Stimulated activated CD4-positive, alpha-beta T cell treated with anti-CD3 and anti-CD28 coated beads, Interleukin-1b, Interleukin-23, amount 100 ng/mL, for 1 hour (primary cell): ENCODE results near the gene HEPACAM2.

Experiments
- DNase-seq, 2 donors: peaks; one replicate each; pipeline ENCODE4 v3.0.0-alpha.2; 2020; ENCODE audit warnings: low read depth in 2 of 2

HEPACAM2 gene

DNA sequence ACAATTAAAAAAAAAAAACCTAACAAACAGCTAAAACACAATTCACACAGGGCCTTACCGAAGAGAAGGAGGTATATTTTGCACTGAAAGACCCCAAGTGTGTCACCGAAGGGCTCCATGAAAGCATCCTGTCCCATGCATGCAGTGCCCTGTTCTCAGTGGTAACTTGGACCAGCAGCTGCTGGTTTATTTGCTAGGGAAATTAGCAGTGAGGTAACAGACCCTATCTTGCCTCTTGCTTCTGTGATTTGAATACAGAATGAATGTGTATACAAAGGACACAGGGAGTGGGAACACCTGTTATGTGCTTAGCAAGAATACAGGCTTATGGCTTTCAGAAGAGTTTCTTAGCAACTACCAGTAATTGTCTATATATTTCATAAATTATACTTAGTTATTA, at the start of gene HEPACAM2:
Gene HEPACAM2, minus strand, starts transcription at position 160 of the 400 bp plus-strand sequence.
- no peak for DNase-seq

DNA sequence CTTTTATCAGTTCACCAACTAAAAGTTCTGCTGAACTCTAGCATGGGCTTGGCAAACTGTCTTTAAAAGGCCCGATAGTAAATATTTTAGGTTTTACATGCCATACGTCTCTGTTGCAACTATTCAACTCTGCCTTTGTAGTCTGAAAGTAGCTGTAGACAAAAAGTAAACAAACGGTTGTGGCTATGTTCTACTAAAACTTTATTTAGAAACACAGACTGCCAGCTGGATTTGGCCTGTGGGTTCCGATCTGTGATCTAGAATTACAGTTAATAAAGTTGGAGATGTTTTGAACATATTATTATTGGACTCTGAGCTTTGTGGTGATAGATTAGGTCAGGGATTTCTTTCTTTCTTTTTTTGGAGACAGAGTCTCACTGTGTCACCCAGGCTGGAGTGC, 39.0 kb upstream of the HEPACAM2 start:
- no peak for DNase-seq

DNA sequence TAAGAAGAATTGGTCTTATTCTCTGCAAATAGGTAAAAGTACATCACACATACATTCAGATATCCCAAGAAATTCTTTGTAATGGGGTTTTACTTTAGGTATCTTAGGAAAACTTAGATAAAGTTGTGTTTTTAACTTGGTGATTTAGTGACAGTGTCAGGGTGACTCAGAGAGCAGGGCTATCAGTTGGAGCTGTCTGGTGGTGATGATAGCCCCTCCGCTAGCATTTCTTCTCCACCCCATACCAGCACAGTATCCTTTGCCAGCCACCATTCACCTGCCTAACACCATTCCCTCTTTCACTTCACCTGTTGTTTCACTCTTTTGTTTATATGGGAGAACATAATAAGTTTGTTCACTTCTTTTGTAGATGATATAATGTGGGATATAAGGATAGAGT, 36.3 kb upstream of the HEPACAM2 start:
- no peak for DNase-seq

DNA sequence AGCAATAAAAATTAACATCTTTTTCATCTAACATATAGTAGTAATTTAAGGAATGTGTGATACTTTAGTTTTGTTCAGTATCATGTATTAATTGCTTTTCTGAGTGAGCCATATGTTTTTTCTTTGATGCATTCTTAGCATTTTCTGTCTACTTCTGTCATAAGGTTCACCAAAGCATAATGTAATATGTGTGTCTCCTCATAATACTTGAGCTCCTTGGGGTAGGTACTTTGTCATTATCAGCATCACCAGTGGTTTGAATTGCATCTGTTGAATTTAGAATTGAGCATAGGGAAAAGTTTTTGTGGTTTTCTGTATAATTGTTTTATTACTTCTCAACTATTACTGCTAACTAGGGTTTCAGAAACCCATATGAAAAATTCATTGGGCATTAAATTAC, 32.4 kb upstream of the HEPACAM2 start:
- DNase-seq = no peak

DNA sequence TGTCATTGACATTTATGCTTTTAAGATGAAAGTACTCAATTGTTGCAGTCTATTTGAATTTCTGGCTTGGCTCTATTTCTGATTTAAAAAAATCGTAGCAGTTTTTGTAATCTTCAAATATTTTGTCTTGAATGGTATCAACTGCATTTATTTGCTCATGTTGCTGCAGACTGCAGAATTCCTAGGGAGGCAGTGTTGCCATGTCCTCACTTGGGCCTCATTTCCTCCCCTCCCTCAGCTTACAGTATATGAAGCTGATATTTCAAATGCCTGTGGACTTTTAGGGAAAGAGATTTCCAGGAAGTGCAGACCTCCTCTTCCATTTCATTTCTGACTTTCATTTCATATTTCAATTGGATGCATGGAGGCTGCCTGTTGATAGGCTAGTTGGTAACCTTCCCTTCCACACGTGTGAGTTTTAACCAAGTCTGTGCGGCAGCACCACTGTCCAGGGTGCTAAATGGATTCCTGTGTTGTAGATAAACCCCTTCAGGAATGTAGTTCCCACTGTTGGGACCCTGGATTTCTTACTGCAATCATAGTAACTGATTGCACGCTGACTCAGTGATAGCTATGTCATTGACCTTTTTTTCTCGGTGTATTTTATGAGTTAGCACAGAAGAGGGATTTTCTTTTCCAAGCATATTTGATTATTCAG, 23.4 kb upstream of the HEPACAM2 start:
- DNase-seq = no peak

DNA sequence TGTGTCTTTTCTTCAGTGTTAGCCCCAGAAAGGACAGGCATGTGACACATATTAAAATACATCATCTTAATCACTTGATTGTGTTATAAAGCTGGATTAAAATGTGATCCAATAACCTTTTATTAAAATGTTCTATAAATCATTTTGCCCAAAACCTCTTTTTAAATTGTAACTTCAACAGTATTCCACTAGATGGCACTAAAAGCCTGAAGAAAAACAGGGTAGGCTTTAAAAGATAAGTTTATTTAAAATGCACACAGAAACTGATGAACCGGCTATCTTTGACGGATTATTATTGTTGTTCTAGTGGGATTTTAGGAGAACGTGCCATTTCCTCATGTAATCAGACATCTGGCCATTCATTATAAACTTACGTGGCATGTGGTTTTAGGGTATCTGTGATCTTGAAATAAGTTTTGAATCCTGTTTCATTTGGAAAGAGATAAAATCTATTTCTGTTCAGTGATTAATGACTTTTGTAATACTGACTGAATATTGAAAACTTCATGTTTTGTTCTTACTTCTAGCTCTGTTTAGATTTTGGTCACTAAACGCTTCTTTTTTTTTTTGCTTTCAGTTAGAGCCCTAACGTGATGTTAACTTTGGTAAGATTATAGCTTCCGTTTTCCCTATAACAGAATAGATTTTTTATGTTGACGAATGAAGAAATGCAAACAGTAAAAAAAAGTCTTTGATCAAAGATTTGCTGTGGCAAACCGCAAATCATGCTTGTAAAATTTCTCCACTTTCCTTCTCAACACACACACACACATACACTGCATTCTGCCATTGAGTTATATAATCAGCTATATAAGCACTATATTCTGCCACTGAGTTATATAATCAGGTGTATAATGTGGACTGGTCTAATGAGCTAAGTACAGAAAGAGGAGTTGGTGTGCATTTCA, 19.5 kb upstream of the HEPACAM2 start:
- no peak for DNase-seq

DNA sequence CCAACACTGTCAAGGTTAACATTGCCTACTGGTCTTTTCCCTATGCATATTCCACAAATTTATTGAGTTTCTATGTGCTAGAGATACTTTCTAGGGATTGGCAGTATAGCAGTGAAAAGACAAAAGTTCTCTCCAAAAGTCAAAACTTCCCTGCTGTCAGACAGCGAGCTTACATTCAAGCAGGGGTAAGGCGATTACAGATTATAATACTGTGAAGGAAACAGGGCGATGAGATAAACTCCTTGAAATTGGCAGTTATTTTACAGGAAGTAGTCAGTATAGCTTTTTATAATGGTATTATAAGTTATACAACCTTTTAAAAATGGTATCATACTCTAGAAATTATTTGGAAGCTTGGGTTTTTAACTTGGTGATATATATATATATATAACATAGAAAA, 15.8 kb upstream of the HEPACAM2 start:
- no peak for DNase-seq

DNA sequence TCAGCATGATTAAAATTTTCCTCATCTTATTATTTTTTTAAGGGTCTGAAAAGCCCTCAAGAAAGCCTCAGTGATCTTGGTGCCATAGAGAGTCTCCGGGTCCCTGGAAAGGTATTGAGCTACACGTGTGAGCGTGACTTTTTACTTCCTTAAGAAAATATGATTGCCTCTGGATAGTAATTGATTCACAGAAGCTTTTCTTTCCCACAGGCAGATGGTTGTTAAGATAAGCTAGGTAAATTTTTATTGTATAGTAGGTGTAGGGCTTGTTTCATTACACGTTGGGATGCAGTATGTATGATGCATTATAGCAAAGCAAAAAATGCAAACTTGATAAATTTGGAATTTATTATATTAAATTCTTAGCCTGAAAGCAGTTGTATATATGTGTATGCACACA, 13.6 kb upstream of the HEPACAM2 start:
- DNase-seq = no peak

DNA sequence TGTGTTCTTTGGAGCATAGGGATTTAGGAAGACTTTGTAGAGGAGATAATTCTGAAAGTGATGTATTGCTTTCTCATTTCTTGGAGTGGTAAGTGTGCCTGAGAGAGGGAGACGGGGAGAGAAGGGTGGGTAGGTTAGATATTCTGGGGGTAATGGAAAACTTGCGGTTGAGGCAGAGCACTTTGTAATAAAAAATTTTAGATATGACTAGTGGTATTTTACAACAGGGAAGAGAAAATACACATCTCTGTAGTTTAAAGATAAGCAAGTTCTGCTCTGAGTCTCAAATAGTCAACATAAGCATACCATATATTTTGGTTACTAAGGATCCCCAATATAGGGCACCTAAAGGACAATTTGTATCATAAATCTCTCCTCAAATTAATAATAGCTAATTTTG, 12.5 kb upstream of the HEPACAM2 start:
- no peak for DNase-seq

DNA sequence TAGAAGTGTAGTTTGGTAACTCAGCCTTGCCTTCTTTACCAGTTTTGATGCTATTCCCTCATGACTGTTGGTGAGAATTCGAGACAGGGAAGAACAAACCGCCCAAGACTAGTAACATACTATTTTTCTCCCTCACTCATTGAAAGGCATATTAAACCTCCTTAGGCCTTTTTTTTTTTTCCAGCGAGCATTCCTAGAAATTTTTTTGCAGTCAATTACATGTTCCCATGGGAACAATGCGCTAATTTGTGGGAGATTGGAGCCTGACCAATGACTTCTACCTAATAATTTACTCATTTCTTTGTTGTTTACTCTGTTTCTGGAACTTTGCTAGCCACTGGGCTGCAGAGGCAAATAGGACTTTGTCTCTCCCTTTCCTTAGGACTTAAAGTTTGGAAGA, 11.9 kb upstream of the HEPACAM2 start:
- DNase-seq = no peak

DNA sequence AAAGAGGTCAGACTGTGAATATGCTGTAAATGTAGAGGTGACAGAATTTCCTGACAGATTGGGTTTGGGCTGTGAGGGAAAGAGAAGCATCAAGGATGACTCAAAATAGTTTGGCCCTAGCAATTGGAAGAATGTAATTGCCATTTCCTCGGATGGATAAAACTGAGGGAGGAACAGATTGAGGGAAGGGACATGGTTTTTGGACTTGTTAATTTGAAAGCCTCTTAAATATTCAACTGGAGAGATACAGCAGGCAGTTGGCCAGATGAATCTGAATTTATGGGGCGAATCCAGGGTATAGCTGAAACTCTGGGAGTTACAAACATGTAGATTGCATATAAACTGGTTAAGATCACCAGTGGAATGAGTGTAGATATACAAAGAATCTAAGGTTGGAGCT, 9.3 kb upstream of the HEPACAM2 start:
- no peak for DNase-seq

DNA sequence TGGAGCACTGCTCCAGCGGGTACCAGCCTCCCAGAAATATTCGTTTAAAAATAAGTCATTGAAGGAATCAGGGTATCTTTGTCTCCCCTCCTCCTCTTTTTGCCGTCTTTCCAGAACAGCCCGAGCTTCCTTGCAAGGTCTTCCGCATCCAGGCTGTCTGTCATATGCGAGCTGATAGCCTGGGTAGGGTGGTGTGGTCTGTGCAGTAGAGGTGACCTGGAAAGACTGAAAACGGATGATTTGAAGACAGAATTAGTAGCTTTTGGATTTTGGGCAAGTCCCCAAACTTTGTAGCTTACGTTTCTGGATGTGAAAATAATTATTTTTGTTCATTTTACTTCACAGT, 6.4 kb upstream of the HEPACAM2 start:
- DNase-seq = no peak

DNA sequence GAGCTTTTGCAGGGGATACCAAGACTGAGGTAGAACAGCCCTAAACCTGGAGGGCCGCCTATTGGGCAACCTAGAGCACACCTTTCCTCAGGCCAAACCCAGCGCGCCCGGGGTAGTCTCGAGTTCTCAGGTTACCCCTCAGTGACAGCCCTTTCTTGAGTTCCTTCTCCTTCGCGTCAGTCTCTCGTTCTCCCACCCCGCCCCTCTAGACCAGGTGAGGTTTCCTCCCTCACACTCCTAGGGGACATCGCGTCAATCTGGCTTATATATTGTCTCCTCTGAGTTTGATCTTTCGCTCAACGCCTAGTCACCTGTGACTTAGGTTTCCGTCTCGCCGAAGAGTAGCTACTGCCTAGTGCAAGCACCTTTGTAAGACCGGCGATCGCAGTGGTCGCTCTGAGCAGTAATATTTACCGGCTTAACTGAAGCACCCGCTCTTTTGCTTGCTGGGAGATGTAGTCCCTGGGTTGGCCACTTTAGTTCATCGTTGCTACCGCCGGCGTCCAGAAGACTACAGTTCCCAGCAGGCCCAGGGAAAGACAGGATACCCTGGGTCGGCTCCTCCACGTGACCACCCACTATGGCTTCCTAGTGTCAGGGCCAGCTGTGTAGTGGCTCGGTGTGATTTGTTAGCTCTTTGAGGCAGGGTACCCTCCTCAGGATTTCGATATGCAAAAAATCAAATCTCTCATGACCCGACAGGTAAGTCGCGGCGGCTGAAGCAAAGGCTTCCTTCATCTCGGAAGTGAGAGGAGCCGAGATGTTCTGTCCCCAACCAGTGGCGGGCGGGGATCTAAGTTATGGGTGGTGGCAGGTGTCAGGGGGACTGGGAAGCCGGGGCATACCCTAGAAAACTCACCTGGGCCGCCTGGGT, 5.8 kb upstream of the HEPACAM2 start, which contains the start of gene VPS50:
Gene VPS50, plus strand, starts transcription at position 568 of the 874 bp plus-strand sequence. Its CDS starts 102 bp downstream, at position 670.
- peak; percentile 69 to 74 for DNase-seq

DNA sequence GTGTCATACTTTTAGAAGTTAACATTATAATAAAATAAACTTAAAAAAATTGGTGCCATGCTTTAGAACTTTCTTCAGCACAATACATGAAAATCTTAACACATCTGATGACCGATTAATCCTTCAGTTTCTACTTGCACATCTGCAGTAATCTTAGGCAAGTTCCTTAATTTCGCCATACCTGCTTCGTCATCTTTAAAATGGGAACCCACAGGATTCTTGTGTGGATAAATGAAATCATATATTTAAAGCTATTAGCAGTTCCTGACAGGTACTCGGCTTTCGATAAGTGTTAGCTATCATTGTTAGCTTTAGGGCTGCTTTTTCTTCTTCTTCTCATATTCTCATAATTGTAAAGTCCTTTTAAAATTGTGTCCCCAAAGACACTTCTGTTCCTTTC, 5.0 kb upstream of the HEPACAM2 start:
- DNase-seq = no peak

DNA sequence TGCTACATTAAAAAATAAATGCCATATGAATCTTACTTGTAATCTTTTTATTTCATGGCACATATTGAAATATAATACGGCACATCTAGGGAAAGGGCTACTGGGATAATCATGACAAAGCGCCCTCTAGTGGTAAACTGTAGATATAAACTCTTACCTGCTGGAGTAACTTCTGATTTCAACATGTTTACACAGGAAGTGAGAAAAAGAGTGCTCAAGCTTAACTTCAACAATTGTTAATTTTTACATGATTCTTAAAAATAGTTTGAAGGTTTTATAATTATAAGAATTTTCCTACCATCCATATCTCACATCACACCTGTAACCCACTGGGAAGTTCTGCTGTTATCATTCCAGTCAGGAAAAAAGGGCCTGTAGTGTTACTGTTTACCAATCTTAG, 2.0 kb upstream of the HEPACAM2 start:
- no peak for DNase-seq

DNA sequence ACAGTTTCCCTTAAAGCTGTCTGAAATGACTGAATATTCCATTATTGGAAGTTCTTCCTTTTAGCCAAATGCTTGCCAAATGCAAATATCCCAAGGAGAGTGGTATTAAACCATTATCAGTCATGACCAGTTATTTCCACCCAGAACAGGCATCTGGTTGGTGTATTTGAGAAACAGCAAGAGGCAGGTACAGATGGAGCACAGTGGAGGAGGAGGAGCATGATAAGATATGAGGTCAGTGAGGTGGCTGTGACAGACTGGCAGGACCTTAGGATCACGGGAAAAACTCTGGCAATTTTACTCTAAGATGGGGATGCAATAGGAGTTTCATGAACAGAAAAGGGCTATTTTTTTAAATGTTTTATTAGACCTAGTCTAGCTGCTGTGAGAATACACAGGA, 6.4 kb downstream of the HEPACAM2 start:
- DNase-seq = no peak

DNA sequence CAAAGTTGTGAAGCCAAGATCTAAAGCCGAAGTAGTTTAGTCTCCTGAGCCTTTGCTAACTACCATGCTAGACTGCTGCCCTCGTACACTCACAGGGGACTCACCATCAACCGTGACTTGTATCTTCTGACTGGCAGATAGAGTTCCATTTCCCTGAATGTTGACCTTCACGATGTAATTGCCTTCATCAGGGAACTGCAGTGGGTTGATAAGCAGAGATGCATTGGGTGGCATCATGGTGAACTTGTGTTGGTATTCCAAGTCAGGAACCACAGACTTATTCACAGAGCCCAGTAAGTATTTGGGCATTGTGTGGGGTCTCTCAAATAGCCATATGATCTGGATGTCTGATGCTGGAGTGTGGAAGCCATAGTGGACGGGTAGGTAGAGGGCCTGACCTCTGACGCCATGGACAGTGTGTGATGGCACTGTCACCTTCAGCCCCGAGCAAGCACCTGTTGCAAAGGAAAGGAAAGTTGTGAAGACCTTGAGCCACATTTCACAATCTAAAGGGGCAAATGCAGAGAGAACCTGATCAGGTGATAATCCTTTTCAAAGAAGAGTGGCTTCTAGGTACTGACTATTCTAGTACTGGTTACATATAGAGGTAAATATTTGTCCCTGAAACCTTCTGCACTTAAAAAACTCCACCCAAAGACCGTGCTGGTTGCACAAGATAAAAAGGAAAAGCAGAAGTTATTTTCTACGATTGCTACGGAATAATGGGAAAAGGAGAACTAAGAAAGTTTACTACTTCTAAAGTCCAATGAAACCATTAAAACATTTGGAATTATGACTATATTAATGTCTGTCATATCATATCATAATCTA, 7.1 kb downstream of the HEPACAM2 start:
- DNase-seq = no peak

DNA sequence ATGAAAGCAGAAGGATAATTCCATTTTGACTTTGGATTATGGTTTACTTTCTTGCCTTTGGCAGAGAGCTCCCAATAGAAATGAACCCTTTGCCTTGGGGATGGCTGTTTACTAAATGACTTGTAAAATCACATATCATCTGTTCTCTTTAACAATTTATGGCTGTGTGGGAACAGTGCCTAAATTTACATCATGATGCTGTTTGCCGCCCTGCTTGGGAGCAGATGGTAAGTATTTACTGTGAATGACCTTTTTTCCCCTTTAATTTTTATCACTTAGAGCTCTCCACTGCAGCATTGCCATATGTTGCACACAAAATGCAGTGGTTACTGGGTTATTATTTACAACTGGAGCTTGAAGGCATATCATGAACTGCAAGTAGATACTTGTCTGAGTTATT, 13.4 kb downstream of the HEPACAM2 start:
- no peak for DNase-seq

DNA sequence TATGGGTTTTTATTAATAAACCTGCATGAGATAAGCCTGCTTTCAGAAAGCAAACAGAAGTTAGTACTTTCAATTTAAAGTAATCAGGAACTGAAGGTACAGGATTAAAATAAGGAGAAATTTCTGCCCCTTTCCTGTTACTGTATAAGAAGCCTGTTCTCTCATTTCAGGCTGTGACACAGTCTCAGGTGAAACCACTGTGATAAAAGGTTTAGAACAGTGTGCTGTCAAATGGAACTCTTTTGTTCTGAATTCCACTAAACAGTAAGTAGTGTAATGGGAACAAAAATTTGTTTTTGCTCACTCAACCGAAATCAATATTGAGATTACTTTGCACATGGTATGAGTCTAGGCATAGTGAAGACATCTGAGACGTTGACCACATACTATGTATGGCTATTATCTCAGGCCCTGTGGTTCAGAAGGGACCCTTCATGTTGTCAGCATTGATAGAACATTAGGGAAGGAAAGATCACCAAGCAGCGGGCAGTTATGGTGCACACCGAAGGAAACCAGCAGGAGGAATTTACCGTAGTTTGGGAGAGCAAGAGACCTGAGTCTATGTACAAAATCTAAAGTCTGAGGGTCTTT, 14.9 kb downstream of the HEPACAM2 start:
- no peak for DNase-seq

DNA sequence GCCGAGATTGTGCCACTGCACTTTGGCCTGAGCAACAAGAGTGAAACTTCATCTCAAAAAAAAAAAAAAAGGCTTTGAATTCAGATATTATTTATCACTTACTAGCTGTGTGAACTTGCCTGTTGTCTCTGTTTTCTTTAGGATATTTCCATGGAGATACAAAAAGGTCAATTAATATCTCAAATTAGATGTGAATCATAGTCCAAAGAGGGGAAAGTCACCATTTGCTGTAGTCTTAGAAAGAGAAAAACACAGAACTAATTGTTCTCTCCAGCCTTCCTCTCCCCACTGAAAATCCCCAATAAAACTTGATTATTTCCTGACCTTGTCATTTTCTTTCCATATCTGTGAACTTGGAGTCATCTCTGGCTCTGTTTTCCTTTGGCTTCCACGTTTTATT, 21.2 kb downstream of the HEPACAM2 start:
- DNase-seq = no peak

DNA sequence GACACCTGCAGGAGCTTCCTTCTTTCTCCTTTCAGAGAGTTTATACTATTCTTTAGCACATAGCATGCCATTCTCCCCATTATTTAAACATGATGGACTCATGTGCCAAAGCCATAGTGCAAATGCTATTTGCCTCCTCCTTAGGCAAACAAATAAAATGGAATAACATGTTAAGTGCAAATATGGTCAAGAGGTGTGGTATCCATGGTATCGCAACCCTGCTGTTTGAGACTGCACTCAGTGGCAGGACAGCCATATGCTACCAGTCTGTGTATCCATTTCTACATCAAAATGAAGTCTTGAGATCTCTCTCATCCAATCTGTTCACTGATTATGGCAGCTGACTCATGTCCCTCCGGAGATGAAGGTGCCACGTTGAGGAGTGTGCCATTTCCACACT, 22.8 kb downstream of the HEPACAM2 start:
- no peak for DNase-seq
